HepG2 (cell line): ENCODE data around the gene HECTD1. TPM values are rescaled to one million over a fixed set of nuclear protein-coding genes. Genes with fewer than 3 reads are reported as not detected.

Experiments used
- ATAC-seq: fragments of 200-7000 bp; cut with Tn5 transposase; 3 replicates; pipeline ENCODE4 v1.9.1; 2020; ENCODE audit warnings: mild to moderate bottlenecking, moderate library complexity
- BruUV-seq: library from RNA; stranded (reverse); fragments of 400-500 nt; replicated peaks from 2 replicates; lab custom pipeline; 2021; lab: Mats Ljungman, UMichigan
- CTCF ChIA-PET: fragments of 300-600 bp; formaldehyde crosslinking; extraction: SDS; loops from one replicate; lab custom pipeline; 2021; ENCODE audit warnings: low total read pairs, inconsistent platforms, low intra/inter-chr PET ratio; lab: Yijun Ruan, JAX
- POLR2A ChIA-PET: fragments of 350-600 bp; sonication (Branson Sonifier 250); formaldehyde crosslinking; loops from one replicate; lab custom pipeline; 2020; ENCODE audit warnings: antibody characterized with exemption, inconsistent platforms; lab: Yijun Ruan, JAX
- DNase-seq: peaks from one replicate; pipeline ENCODE4 v3.0.0-alpha.2; 2015; ENCODE audit warnings: low spot score
- FAIRE-seq: peaks from 3 replicates; lab custom pipeline; 2011; peaks lifted over from hg19 to GRCh38; lab: Jason Lieb, UNC
- H2AFZ ChIP-seq: one replicate; pipeline ENCODE4 v1.6.1; 2011; ENCODE audit warnings: low read length, inconsistent platforms
- H3K27ac ChIP-seq: fragments of 300-600 bp; 3 replicates; pipeline ENCODE4 v1.8.0; 2011; ENCODE audit warnings: mixed run types, mild to moderate bottlenecking, mixed read lengths, low read length, inconsistent platforms; ENCODE audit not compliant: insufficient read depth; ENCODE audit errors: extremely low read length
- H3K27me3 ChIP-seq, 2 experiments: fragments of 200-600 bp in 1 of 2; 2 replicates in 1 of 2; 3 replicates in 1 of 2; pipeline versions ENCODE4 v1.6.0 to v1.8.0; 2011; ENCODE audit warnings: low read length in 2 of 2, mild to moderate bottlenecking in 2 of 2, moderate library complexity in 2 of 2, inconsistent platforms in 1 of 2; ENCODE audit not compliant: insufficient read depth in 2 of 2, control insufficient read depth in 1 of 2
- H3K36me3 ChIP-seq, 2 experiments: fragments of 200-600 bp in 1 of 2; replicated peaks in 1 of 2; 2 replicates in 1 of 2; 3 replicates in 1 of 2; pipeline versions ENCODE4 v1.5.1 to v1.8.0; 2011; ENCODE audit warnings: low read length in 2 of 2, inconsistent platforms in 1 of 2; ENCODE audit not compliant: insufficient read depth in 2 of 2, control insufficient read depth in 1 of 2
- H3K4me1 ChIP-seq: 2 replicates; pipeline ENCODE4 v1.5.1; 2012; ENCODE audit warnings: low read length, inconsistent platforms; ENCODE audit not compliant: insufficient read depth
- H3K4me2 ChIP-seq: 2 replicates; pipeline ENCODE4 v1.6.0; 2011; ENCODE audit warnings: low read depth, low read length, inconsistent platforms
- H3K4me3 ChIP-seq, 3 experiments: fragments of 200-600 bp in 1 of 3; sonication (generic), shearing (Covaris generic) in 1 of 3; replicated peaks in 1 of 3; 2 replicates each; pipeline ENCODE4 v1.5.1; 2011 to 2016; ENCODE audit warnings: low read length in 3 of 3, inconsistent platforms in 2 of 3, low read depth in 2 of 3, mild to moderate bottlenecking in 2 of 3, control low read depth in 1 of 3, mixed read lengths in 1 of 3; ENCODE audit not compliant: insufficient read depth in 1 of 3
- H3K79me2 ChIP-seq: one replicate; pipeline ENCODE4 v1.6.1; 2011; ENCODE audit warnings: low read length, inconsistent platforms; ENCODE audit not compliant: insufficient read depth
- H3K9ac ChIP-seq: 2 replicates; pipeline ENCODE4 v1.6.0; 2011; ENCODE audit warnings: mild to moderate bottlenecking, low read depth, low read length, inconsistent platforms; ENCODE audit not compliant: insufficient read depth
- H3K9me3 ChIP-seq: 2 replicates; pipeline ENCODE4 v1.5.1; 2012; ENCODE audit warnings: mild to moderate bottlenecking, low read length
- H4K20me1 ChIP-seq: 2 replicates; pipeline ENCODE4 v1.6.0; 2011; ENCODE audit warnings: inconsistent platforms, mild to moderate bottlenecking, low read length, moderate library complexity; ENCODE audit not compliant: insufficient read depth
- CENPX ChIP-seq: sonication (generic); formaldehyde crosslinking; IDR thresholded peaks from 2 replicates; pipeline ENCODE4 v1.9.0; 2021; ENCODE audit warnings: mild to moderate bottlenecking, missing genetic modification reagents, moderate library complexity
- ELF1 ChIP-seq: sonication (generic); formaldehyde crosslinking; IDR thresholded peaks from 2 replicates; pipeline ENCODE4 v1.4.0; 2020; ENCODE audit warnings: missing genetic modification reagents
- FOXA1 ChIP-seq, 2 experiments: fragments of 450-650 bp in 1 of 2; sonication (generic) in 1 of 2; formaldehyde crosslinking in 1 of 2; IDR thresholded peaks; 2 replicates each; pipeline versions ENCODE4 v1.4.0 to v1.6.1; 2016 to 2020; ENCODE audit warnings: missing genetic modification reagents in 1 of 2
- FOXM1 ChIP-seq: sonication (generic); formaldehyde crosslinking; IDR thresholded peaks from 2 replicates; pipeline ENCODE4 v1.5.0; 2020; ENCODE audit warnings: missing genetic modification reagents
- GABPB1 ChIP-seq: IDR thresholded peaks from 2 replicates; pipeline ENCODE4 v1.6.1; 2016; ENCODE audit warnings: mild to moderate bottlenecking, missing genetic modification reagents, moderate library complexity, missing compliant biosample characterization
- HES4 ChIP-seq: sonication (generic); formaldehyde crosslinking; IDR thresholded peaks from 2 replicates; pipeline ENCODE4 v1.9.0; 2021; ENCODE audit warnings: mild to moderate bottlenecking, missing genetic modification reagents, borderline replicate concordance
- JUN ChIP-seq: sonication (generic); formaldehyde crosslinking; IDR thresholded peaks from 2 replicates; pipeline ENCODE4 v1.4.0; 2020; ENCODE audit warnings: mild to moderate bottlenecking, missing genetic modification reagents
- KDM2A ChIP-seq: sonication (generic); formaldehyde crosslinking; IDR thresholded peaks from 2 replicates; pipeline ENCODE4 v1.4.0; 2020; ENCODE audit warnings: low read depth, missing genetic modification reagents, borderline replicate concordance
- KMT2B ChIP-seq: IDR thresholded peaks from 2 replicates; pipeline ENCODE4 v1.6.1; 2016; ENCODE audit warnings: missing genetic modification reagents, missing compliant biosample characterization
- RFX1 ChIP-seq: fragments of 450-650 bp; IDR thresholded peaks from 2 replicates; pipeline ENCODE4 v1.6.1; 2017
- RFXAP ChIP-seq: sonication (generic); formaldehyde crosslinking; IDR thresholded peaks from 2 replicates; pipeline ENCODE4 v1.4.0; 2020; ENCODE audit warnings: missing genetic modification reagents, borderline replicate concordance
- SETDB1 ChIP-seq: sonication (generic); formaldehyde crosslinking; IDR thresholded peaks from 2 replicates; pipeline ENCODE4 v1.5.1; 2020; ENCODE audit warnings: missing genetic modification reagents, mild to moderate bottlenecking, borderline replicate concordance
- SRSF9 ChIP-seq: fragments of 200-400 bp; formaldehyde crosslinking; IDR thresholded peaks from 2 replicates; pipeline ENCODE4 v1.6.1; 2018; ENCODE audit warnings: borderline replicate concordance, mild to moderate bottlenecking, low read depth, low read length; ENCODE audit not compliant: insufficient read depth, poor library complexity, severe bottlenecking
- ZNF337 ChIP-seq: sonication (generic); formaldehyde crosslinking; IDR thresholded peaks from 2 replicates; pipeline ENCODE4 v1.5.1; 2020; ENCODE audit warnings: missing genetic modification reagents, low read depth, mild to moderate bottlenecking, borderline replicate concordance
- ZNF501 ChIP-seq: sonication (generic); formaldehyde crosslinking; IDR thresholded peaks from 2 replicates; pipeline ENCODE4 v1.5.1; 2020; ENCODE audit warnings: mild to moderate bottlenecking, moderate library complexity, missing genetic modification reagents
- ZNF570 ChIP-seq: sonication (generic); formaldehyde crosslinking; IDR thresholded peaks from 2 replicates; pipeline ENCODE4 v1.4.0; 2020; ENCODE audit warnings: mild to moderate bottlenecking, missing genetic modification reagents, borderline replicate concordance
- ZNF720 ChIP-seq: sonication (generic); formaldehyde crosslinking; IDR thresholded peaks from 2 replicates; pipeline ENCODE4 v1.4.0; 2020; ENCODE audit warnings: missing genetic modification reagents
- ZNF879 ChIP-seq: sonication (generic); formaldehyde crosslinking; IDR thresholded peaks from 2 replicates; pipeline ENCODE4 v1.8.1; 2023; ENCODE audit warnings: missing genetic modification reagents
- ZSCAN29 ChIP-seq: sonication (generic); formaldehyde crosslinking; conservative IDR thresholded peaks from 2 replicates; pipeline ENCODE4 v1.4.0; 2020; ENCODE audit warnings: mild to moderate bottlenecking, missing genetic modification reagents
- WGBS: methylation state at CpG from one replicate; pipeline ENCODE4 v1.1.6; 2017; ENCODE audit warnings: low lambda C conversion rate; 5-methylcytosine and 5-hydroxymethylcytosine counted together
- in situ Hi-C: cut with HindIII; loops from 2 replicates; pipeline ENCODE4 v1.10.0; 2017; ENCODE audit warnings: low pct_unique_long_range_greater_than_20kb; ENCODE audit not compliant: extremely low pct_ligation_motif_present
- intact Hi-C: fragments of 100-400 bp; cut with micrococcal nuclease; formaldehyde crosslinking; loops from one replicate; pipeline ENCODE4 v1.10.0; 2022; ENCODE audit not compliant: unreplicated experiment
- polyA plus RNA-seq, 8 experiments: library from polyadenylated mRNA; depleted of rRNA in 3 of 8; stranded (reverse) in 7 of 8; unstranded in 1 of 8; fragments of >200 nt; fragmentation: Illumina TruSeq in 4 of 8; extraction: Trizol in 4 of 8; gene quantifications; 2 replicates each; pipeline versions ENCODE4 v1.2.1 to v1.2.3, GENCODE V29; 2011 to 2016; ENCODE audit warnings: low read depth in 4 of 8, missing spikeins in 1 of 8, mixed read lengths in 1 of 8; ENCODE audit not compliant: insufficient read depth in 1 of 8
- total RNA-seq, 5 experiments: library from RNA; depleted of rRNA; stranded (reverse); fragments of >200 nt; fragmentation: Illumina TruSeq; extraction: Trizol; gene quantifications; 2 replicates each; pipeline ENCODE4 v1.2.3, GENCODE V29; 2016; ENCODE audit warnings: low read depth in 1 of 5
- TF ChIP-seq, protein P1 (sequence below), 2 experiments: sonication (generic) in 1 of 2; formaldehyde crosslinking in 1 of 2; IDR thresholded peaks; 2 replicates each; pipeline versions ENCODE4 v1.4.0 to v1.6.1; 2018 to 2020; ENCODE audit warnings: missing genetic modification reagents in 2 of 2, borderline replicate concordance in 1 of 2, low read depth in 1 of 2, mild to moderate bottlenecking in 1 of 2, missing biosample characterization in 1 of 2
- TF ChIP-seq, protein P2 (sequence below): sonication (generic); formaldehyde crosslinking; IDR thresholded peaks from 2 replicates; pipeline ENCODE4 v1.4.0; 2020; ENCODE audit warnings: missing genetic modification reagents

HECTD1 gene
- total and polyA plus RNA-seq, 2 of the 13 experiments (the other 11 are each of a cell fraction or from before 2014, with no cell fraction given): 312 to 560 TPM

DNA sequence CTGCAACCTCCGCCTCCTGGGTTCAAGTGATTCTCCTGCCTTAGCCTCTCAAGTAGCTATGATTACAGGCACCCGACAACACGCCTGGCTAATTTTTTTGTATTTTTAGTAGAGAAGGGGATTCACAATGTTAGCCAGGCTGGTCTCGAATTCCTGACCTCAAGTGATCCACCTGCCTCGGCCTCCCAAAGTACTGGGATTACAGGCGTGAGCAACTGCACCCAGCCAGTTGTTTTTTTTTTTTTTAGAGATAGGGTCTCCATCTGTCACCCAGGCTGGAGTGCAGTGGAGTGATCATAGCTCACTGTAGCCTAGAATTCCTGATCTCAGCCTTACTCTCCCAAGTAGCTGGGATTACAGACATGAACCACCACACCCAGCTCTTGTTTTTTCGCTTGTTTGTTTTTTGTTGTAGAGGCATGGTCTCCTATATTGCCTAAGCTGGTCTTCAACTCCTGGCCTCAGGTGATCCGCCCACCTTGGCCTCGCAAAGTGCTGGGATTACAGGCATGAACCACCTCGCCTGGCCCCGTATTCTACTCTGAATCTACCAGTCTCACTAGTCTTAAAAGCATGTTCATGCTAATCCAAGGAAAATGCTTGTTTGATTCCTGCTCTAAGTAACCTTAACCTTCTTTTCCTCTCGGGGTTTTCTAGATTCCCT is 149.8 kb downstream of the HECTD1 start (continued):
- no peak for TF ChIP-seq FOXM1 (CRISPR knock-in tag)
- 0 out of 2 replicates have a peak, but pooled peaks have one; percentile 31 for TF ChIP-seq SETDB1 (CRISPR knock-in tag)
- no peak for TF ChIP-seq SRSF9
- TF ChIP-seq KMT2B (CRISPR knock-in tag): no peak
- 0 out of 2 replicates have a peak, but pooled peaks have one; percentile 23 for TF ChIP-seq RFXAP (CRISPR knock-in tag)
- TF ChIP-seq ZNF501: no peak
- TF ChIP-seq ZNF879 (CRISPR knock-in tag): no peak

- no peak for ATAC-seq
- Histone ChIP-seq H2AFZ (no peak overlapping the region), H3K9ac (no peak overlapping the region), H3K36me3 (no peaks in the 10 kb centered on the region), H3K4me1 (peaks cover 22% of the 10 kb centered on the region), H3K79me2 (no peaks in the 10 kb centered on the region), H3K9me3 (no peaks in the 10 kb centered on the region), H3K27ac (no peak overlapping the region), H3K4me2 (no peak overlapping the region), H3K4me3 (no peak overlapping the region), H4K20me1 (no peaks in the 10 kb centered on the region), H3K27me3 (no peaks in the 10 kb centered on the region)
- POLR2A ChIA-PET: interaction anchor here (3.9 kb wide), 1 partner anchor 31 kb away, joined by 28 read pairs; the partner anchor contains the start of genes AP4S1 and STRN3
- 91% methylated on average over 1 of the region's 1 CpG for WGBS
- no TSS peak for BruUV-seq
- in situ Hi-C loops: no loop called here
- DNase-seq: no peak
- CTCF ChIA-PET: no interaction called here
- no peak for FAIRE-seq
- intact Hi-C loops: no loop called here
- TF ChIP-seq ZSCAN29 (no peak), KDM2A (CRISPR knock-in tag) (no peak), ZNF570 (CRISPR knock-in tag) (no peak), HES4 (CRISPR knock-in tag) (no peak), ZNF337 (CRISPR knock-in tag) (no peak), FOXA1 (IDR thresholded peaks at IDR 0.05) (no peak), FOXA1 (CRISPR knock-in tag; IDR thresholded peaks at IDR 0.05) (no peak), ZNF720 (CRISPR knock-in tag) (no peak), CENPX (no peak), GABPB1 (no peak), RFX1 (no peak), JUN (CRISPR knock-in tag) (no peak), ELF1 (CRISPR knock-in tag) (no peak)
- TF ChIP-seq, protein P1, sequence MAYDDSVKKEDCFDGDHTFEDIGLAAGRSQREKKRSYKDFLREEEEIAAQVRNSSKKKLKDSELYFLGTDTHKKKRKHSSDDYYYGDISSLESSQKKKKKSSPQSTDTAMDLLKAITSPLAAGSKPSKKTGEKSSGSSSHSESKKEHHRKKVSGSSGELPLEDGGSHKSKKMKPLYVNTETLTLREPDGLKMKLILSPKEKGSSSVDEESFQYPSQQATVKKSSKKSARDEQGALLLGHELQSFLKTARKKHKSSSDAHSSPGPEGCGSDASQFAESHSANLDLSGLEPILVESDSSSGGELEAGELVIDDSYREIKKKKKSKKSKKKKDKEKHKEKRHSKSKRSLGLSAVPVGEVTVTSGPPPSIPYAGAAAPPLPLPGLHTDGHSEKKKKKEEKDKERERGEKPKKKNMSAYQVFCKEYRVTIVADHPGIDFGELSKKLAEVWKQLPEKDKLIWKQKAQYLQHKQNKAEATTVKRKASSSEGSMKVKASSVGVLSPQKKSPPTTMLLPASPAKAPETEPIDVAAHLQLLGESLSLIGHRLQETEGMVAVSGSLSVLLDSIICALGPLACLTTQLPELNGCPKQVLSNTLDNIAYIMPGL (CRISPR knock-in tag; IDR thresholded peaks at IDR 0.05; ENCODE audit: borderline replicate concordance in 1 of 2, low read depth in 1 of 2): no peak
- TF ChIP-seq, protein P2, sequence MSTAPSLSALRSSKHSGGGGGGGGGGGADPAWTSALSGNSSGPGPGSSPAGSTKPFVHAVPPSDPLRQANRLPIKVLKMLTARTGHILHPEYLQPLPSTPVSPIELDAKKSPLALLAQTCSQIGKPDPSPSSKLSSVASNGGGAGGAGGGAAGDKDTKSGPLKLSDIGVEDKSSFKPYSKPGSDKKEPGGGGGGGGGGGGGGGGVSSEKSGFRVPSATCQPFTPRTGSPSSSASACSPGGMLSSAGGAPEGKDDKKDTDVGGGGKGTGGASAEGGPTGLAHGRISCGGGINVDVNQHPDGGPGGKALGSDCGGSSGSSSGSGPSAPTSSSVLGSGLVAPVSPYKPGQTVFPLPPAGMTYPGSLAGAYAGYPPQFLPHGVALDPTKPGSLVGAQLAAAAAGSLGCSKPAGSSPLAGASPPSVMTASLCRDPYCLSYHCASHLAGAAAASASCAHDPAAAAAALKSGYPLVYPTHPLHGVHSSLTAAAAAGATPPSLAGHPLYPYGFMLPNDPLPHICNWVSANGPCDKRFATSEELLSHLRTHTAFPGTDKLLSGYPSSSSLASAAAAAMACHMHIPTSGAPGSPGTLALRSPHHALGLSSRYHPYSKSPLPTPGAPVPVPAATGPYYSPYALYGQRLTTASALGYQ (CRISPR knock-in tag): no peak
Observed at GRCh38 chr14:31057035-31057434, 150.6 kb downstream of the HECTD1 start.
